HG03520 (cell line): Measurements from ENCODE around the gene IL17RD.

Experiments used
- ATAC-seq: cut with Tn5 transposase; IDR thresholded peaks from one replicate; pipeline ENCODE4 v1.9.1; 2021; ENCODE audit warnings: mild to moderate bottlenecking, moderate library complexity; ENCODE audit not compliant: unreplicated experiment

IL17RD gene

GRCh38 chr3:57160076-57160764, 4.9 kb downstream of the IL17RD start:
- ATAC-seq, result no peak

GRCh38 chr3:57158813-57159738, 6.1 kb downstream of the IL17RD start:
- no peak for ATAC-seq

- ATAC-seq, result no peak
Observed at GRCh38 chr3:57158325-57158724, 6.8 kb downstream of the IL17RD start.

- ATAC-seq, result no peak
Observed at GRCh38 chr3:57157545-57157944, 7.6 kb downstream of the IL17RD start.

- no peak for ATAC-seq
Observed at GRCh38 chr3:57155310-57155643, 9.9 kb downstream of the IL17RD start.

- no peak for ATAC-seq
Observed at GRCh38 chr3:57154470-57155309, 10.5 kb downstream of the IL17RD start.

- ATAC-seq, result no peak
Observed at GRCh38 chr3:57152151-57153143, 12.7 kb downstream of the IL17RD start.

- ATAC-seq, result no peak
Observed at GRCh38 chr3:57151749-57152148, 13.4 kb downstream of the IL17RD start.

GRCh38 chr3:57151021-57151449, 14.1 kb downstream of the IL17RD start:
- no peak for ATAC-seq

- no peak for ATAC-seq
Observed at GRCh38 chr3:57150113-57150581, 15.0 kb downstream of the IL17RD start.

GRCh38 chr3:57147071-57147470, 18.1 kb downstream of the IL17RD start:
- ATAC-seq, result no peak

- ATAC-seq, result no peak
Observed at GRCh38 chr3:57145852-57146251, 19.3 kb downstream of the IL17RD start.

GRCh38 chr3:57144952-57145351, 20.2 kb downstream of the IL17RD start:
- ATAC-seq, result no peak

GRCh38 chr3:57143886-57144459, 21.2 kb downstream of the IL17RD start:
- no peak for ATAC-seq

- no peak for ATAC-seq
Observed at GRCh38 chr3:57142411-57142723, 22.8 kb downstream of the IL17RD start.

GRCh38 chr3:57141719-57142410, 23.3 kb downstream of the IL17RD start:
- no peak for ATAC-seq

GRCh38 chr3:57140894-57141293, 24.3 kb downstream of the IL17RD start:
- no peak for ATAC-seq

- ATAC-seq, result no peak
Observed at GRCh38 chr3:57135964-57136719, 29.0 kb downstream of the IL17RD start.
